CD4-positive, alpha-beta T cell treated with Interleukin-1 beta for 1 hour (primary cell): ENCODE results near the gene RGS10.
"Not testable (repeated sequence)": the region's sequence is repeated elsewhere in the genome, so short reads cannot be mapped to it uniquely, and the experiment has no call there.

Source experiments
- DNase-seq, 2 donors: peaks; one replicate each; pipeline ENCODE4 v3.0.0-alpha.2; 2020 to 2022

RGS10 gene

DNA sequence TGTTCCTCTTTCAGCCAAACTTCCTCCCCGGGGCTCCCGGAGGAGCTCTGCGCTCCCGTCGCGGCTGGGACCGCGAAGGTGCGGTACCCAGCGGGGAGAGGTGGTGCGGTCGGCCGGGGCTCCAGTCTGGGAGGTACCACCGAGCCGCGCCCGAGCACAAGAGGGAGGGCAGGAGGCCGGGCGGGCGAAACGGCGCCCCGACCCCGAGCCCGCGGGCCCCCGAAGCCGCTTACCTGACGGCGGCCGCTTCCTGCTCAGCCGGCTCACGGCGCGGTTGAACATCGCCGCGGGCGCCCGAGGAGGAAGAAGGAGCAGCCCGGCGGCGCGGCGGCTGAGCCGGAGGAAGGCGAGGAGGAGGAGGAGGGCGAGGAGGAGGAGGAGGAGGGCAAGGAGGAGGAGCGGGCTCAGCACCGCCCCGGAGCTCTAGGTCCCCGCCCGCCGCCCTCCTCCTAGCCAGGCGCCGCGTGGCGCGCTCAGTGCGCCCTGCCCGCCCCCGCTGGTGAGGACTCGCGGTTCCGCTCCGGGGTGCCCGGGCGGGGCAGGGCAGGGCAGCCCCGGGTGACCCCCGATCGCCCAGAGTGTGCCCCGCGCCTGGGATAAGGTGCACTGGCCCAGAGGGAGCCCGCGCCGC is at the start of gene RGS10:
RGS10 (minus strand) TSS at position 363 of the 631 bp plus-strand sequence; CDS start at position 282, 81 bp downstream.
- peak; percentile 82 to 85 for DNase-seq

DNA sequence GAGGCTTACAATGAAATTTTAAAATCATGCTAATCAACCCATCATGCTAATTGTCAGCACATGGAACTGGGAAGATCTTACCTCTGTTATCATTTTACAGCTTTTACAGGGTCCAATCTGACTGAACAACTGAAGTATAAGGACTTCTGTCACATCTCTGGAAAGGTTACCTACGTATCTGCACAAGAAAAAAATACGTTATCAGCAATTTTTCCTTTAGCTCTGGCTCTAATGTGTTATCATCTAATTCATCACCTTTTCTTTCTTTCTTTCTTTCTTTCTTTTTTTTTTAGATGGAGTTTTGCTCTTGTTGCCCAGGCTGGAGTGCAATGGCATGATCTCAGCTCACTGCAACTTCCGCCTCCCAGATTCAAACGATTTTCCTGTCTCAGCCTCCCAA is 45.6 kb upstream of the RGS10 start:
- DNase-seq: no peak

GRCh38 chr10:119578355-119578754 is 35.8 kb upstream of the RGS10 start:
- no peak for DNase-seq

- peak in 1 of 2 donors; percentile 22 for DNase-seq
Measured at GRCh38 chr10:119575991-119576390, 33.5 kb upstream of the RGS10 start.

DNA sequence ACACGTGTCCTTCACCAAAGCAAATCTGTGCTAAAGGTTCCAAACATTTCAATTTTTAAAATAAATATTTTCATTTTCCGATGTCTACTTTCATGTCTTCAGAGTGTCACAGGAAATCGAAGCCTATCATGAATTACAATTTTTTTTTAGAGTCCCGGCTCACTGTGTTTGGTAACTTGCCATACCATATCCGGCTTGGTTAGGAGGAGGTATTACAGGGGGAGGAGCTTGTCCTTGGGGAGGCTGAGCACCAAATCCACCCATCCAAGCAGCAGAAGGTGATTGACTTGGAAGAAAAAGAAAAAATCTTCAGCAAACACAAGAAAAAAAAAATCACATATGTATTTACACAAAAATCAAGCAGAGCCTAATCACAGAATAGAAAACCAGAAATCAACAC is 33.0 kb upstream of the RGS10 start:
- peak; percentile 22 to 68 for DNase-seq

- DNase-seq: no peak
Measured at GRCh38 chr10:119567978-119568377, 25.5 kb upstream of the RGS10 start.

DNA sequence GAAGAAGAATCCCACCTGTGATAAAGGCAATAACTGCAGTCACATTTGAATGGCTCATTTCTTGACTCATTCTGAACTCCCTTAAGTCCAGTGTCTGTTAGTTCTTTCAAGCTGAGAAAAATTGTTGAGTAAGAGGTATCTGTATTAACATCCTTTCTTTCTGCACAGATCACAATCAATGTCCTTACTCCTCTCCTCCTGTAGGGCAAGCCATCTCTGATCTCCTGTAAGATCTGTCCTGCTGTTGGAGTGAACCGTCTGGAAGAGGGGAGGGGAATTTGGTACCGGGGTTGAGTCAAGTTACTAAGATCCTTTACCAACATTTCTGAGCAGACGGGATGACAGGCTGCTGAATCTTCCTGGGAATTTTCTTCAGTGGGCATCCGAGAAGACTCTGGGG is 19.6 kb upstream of the RGS10 start:
- no peak for DNase-seq

- DNase-seq: not testable (repeated sequence)
Measured at GRCh38 chr10:119559511-119559910, 17.0 kb upstream of the RGS10 start.

GRCh38 chr10:119556081-119556480 is 13.6 kb upstream of the RGS10 start:
- not testable (repeated sequence) for DNase-seq

GRCh38 chr10:119555178-119555784 is 12.8 kb upstream of the RGS10 start:
- no peak for DNase-seq

- no peak for DNase-seq
Measured at GRCh38 chr10:119550827-119551226, 8.3 kb upstream of the RGS10 start.

DNA sequence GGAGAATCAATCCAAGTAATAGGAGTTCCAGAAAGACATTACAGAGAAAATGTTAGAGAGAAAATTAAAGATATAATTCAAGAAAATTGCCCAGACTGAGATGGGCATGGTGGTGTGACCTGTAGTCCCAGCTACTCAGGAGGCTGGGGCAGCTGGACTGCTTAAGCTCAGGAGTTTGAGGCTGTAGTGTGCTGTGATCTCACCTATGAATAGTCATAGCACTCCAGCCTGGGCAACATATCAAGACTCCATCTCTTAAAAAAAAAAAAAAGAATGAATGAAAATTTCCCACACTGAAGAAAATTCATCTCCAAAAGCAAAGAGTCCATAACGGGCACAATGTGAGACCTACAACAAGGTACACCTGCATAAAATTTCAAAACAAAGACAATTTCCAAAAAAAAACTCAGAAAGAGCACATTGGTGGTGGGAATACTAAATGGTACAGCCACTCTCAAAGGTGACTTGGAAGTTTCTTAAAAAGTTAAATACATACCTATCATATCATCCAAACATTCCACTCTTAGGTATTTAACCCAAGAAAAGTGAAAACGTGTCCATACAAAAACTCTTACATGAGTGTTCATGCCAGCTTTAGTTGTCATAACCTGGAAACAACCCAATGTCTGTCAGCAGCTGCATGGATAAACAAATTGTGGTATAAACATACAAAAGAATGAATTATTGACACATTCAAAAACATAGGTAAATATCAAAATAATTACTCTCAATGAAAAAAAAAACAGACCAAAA is 6.9 kb upstream of the RGS10 start:
- DNase-seq: no peak

GRCh38 chr10:119546009-119546408 is 3.5 kb upstream of the RGS10 start:
- DNase-seq: no peak

- DNase-seq: no peak
Measured at GRCh38 chr10:119545310-119545709, 2.8 kb upstream of the RGS10 start.

DNA sequence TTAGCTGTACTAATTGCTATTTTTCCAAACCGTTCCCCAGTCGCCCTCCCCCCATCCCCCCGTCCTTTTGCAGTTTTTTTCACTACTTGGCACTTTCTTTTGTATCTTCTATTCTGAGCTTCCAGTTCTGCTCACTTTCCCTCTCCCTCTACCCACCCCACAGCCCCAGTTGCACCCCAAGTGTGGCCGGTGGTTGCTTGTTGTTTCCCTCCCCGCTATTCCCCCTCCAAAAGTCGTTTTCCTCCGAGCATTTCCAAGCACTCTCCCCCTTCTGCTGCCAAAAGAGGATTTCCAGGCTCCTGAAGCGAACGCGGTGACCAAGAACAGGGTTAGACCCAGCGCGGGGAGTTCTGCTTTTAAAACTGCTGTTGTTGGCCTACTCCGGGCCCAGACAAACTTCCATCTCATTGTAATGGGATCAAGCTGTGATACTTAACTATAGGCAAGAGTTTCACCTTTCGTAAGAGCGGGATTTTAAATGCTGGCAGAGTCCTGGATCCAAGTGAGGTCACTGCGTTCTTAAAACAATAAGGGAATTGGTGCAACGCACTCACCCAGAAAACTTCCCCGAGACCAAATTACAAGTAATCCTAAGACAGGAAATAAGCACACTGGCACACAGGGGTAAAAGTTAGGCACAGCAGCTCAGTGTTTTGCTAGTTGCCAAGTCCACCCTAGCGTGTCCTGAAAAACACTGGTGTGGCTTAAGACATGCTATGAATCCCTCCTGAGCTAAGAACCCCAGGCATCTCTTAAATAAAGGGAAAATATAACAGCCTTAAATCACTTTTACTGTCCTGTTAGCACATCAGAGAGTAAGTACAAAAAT is 1.5 kb upstream of the RGS10 start:
- DNase-seq: no peak

GRCh38 chr10:119542988-119543813 is 682 bp upstream of the RGS10 start:
- peak; percentile 63 to 66 for DNase-seq

DNA sequence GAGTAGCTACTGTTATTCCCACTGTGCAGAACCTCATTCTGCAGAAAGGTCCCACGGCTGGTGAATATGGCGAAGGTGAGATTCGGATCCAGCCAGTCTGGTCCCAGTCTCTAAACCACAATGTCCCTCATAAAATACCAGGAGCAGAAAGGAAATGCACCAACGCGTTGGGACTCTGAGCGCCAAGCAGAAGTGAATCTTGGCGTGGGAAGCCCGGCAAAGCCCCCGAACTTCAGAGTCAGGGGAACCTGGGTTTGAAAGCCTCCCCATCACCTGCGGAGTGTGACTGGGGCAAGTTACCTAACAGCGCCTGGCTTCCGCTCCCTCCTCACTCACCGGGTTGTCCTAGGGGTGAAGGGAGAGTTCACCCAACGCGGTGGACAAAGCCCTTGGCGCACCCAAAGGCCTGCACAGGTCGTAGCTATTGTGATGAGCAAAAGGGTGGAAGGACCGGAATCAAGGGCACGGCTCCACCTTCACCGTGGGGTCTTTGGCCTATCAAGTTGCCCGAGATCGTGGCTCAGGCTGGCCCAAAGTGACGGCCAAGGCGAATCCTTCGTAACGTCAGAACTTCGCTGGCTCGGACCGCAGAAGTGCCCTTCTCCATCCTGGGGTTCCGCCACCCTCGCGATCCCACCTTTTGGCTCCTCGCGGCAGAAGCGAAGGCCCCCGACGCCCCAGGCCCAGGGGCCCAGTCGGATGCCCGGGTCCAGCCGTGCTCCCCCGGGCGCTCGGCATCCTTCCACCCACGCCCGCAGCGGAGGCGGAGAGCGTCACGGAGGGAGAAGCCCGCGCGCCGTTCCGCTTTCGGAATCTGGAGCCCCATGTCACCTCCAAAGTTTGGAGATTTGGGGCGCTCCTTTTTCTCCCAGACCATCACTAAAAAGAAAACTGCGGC is 811 bp downstream of the RGS10 start:
- peak; percentile 35 to 40 for DNase-seq

DNA sequence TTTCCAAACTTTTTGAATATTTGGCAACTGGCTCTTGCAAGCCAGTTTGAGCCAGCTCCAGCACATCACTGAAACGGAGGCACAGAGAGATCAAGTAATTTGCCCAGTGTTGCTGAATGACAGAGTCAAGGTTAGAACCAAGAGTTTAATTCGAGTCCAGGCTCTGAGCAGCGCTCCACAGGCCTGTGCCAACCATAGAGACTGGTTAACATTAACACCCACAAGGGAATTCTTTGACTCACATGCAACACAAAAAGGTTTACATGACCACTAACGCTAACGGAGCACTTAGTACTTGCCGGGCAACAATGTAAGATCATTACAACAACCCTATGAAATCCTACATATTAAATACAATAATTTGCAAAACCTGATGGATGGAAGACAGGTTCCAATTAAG is 1.5 kb downstream of the RGS10 start:
- DNase-seq: no peak

GRCh38 chr10:119540038-119540437 is 2.5 kb downstream of the RGS10 start:
- DNase-seq: no peak

DNA sequence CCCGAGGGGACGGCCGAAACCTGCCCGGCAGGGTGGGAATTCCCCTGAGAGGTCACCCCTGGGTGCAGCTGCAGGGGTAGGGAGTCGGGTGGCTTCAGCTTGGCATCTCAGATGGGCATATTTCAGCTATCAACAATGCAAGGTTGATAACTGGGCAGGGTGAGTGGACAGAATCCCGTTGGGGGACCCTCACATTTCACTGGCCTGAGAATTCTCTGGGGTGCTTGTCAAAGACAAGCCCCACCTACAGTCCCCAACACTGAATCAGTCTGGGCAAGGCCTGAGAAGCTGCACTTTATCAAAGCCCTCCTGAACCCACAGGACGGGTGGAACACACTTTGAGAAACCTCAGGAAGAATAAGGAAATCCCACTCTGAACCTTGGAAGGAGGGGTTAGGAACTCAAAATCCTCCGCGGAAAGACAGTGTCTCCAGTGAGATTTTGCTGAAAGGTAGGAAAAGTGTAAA is 3.1 kb downstream of the RGS10 start:
- no peak for DNase-seq
